SK-N-SH (cell line): ENCODE data around the gene TRH. TPM values are rescaled to one million over a fixed set of nuclear protein-coding genes. Genes with fewer than 3 reads are reported as not detected.

Experiments used
- CTCF ChIA-PET: fragments of 300-600, 350-600 bp; formaldehyde crosslinking; extraction: SDS; loops from one replicate; lab custom pipeline; 2021; lab: Yijun Ruan, JAX
- POLR2A ChIA-PET: fragments of 350-600 bp; sonication (Branson Sonifier 250); formaldehyde crosslinking; extraction: SDS; loops from one replicate; lab custom pipeline; 2020; ENCODE audit warnings: antibody characterized with exemption, inconsistent platforms; lab: Yijun Ruan, JAX
- DNase-seq: peaks from one replicate; pipeline ENCODE4 v3.0.0; 2012
- H2AFZ ChIP-seq: fragments of 200-600 bp; sonication (generic); 2 replicates; pipeline ENCODE4 v1.8.1; 2016; ENCODE audit warnings: antibody characterized with exemption, mild to moderate bottlenecking, low read depth
- H3F3A ChIP-seq: fragments of 200-600 bp; sonication (generic); replicated peaks from 2 replicates; pipeline ENCODE3; 2016; ENCODE audit warnings: antibody characterized with exemption, mild to moderate bottlenecking; ENCODE audit not compliant: insufficient read depth
- H3K27ac ChIP-seq, 2 experiments: fragments of 200-500 bp in 1 of 2; fragments of 200-600 bp in 1 of 2; sonication (Bioruptor generic) in 1 of 2; sonication (generic), shearing (Covaris generic) in 1 of 2; 2 replicates each; pipeline versions ENCODE4 v1.5.1 to v1.6.1; 2014 to 2016; ENCODE audit warnings: low read depth in 2 of 2, inconsistent platforms in 1 of 2, low read length in 1 of 2, mild to moderate bottlenecking in 1 of 2, mixed read lengths in 1 of 2
- H3K27me3 ChIP-seq: fragments of 200-600 bp; sonication (generic), shearing (Covaris generic); 2 replicates; pipeline ENCODE4 v1.6.1; 2016; ENCODE audit warnings: mixed run types; ENCODE audit not compliant: insufficient read depth
- H3K36me3 ChIP-seq, 2 experiments: fragments of 200-500 bp in 1 of 2; fragments of 200-600 bp in 1 of 2; sonication (Bioruptor generic) in 1 of 2; sonication (generic) in 1 of 2; replicated peaks in 1 of 2; 2 replicates each; pipeline versions ENCODE3 to v1.5.1; 2014 to 2016; ENCODE audit warnings: low read length in 1 of 2, mild to moderate bottlenecking in 1 of 2; ENCODE audit not compliant: insufficient read depth in 2 of 2, control insufficient read depth in 1 of 2
- H3K4me1 ChIP-seq, 2 experiments: fragments of 200-500 bp in 1 of 2; fragments of 200-600 bp in 1 of 2; sonication (Bioruptor generic) in 1 of 2; sonication (generic), shearing (Covaris generic) in 1 of 2; 2 replicates each; pipeline versions ENCODE4 v1.5.1 to v1.6.1; 2014 to 2016; ENCODE audit warnings: low read depth in 1 of 2, low read length in 1 of 2, mixed run types in 1 of 2; ENCODE audit not compliant: insufficient read depth in 2 of 2, control insufficient read depth in 1 of 2
- H3K4me2 ChIP-seq: fragments of 200-600 bp; sonication (generic), shearing (Covaris generic); 2 replicates; pipeline ENCODE4 v1.6.1; 2017; ENCODE audit warnings: mixed run types
- H3K4me3 ChIP-seq, 2 experiments: fragments of 200-500 bp in 1 of 2; fragments of 200-600 bp in 1 of 2; sonication (Bioruptor generic) in 1 of 2; sonication (generic), shearing (Covaris generic) in 1 of 2; 2 replicates each; pipeline versions ENCODE4 v1.5.1 to v1.8.1; 2014 to 2016; ENCODE audit warnings: low read depth in 2 of 2, inconsistent platforms in 1 of 2, low read length in 1 of 2, mild to moderate bottlenecking in 1 of 2, mixed read lengths in 1 of 2, moderate library complexity in 1 of 2
- H3K79me2 ChIP-seq: fragments of 200-600 bp; sonication (generic); 2 replicates; pipeline ENCODE4 v1.8.1; 2017; ENCODE audit warnings: mild to moderate bottlenecking; ENCODE audit not compliant: insufficient read depth
- H3K9ac ChIP-seq: fragments of 200-600 bp; sonication (generic); 2 replicates; pipeline ENCODE4 v1.6.1; 2017; ENCODE audit warnings: mixed run types
- H3K9me2 ChIP-seq: fragments of 200-600 bp; sonication (generic); 2 replicates; pipeline ENCODE4 v1.6.1; 2017; ENCODE audit warnings: mixed run types
- H3K9me3 ChIP-seq: fragments of 200-600 bp; sonication (generic); 2 replicates; pipeline ENCODE4 v1.6.1; 2017; ENCODE audit warnings: mixed run types, mild to moderate bottlenecking, moderate library complexity
- H4K20me1 ChIP-seq: fragments of 200-600 bp; sonication (generic); 2 replicates; pipeline ENCODE4 v1.6.1; 2017; ENCODE audit warnings: mild to moderate bottlenecking, mixed run types; ENCODE audit not compliant: insufficient read depth
- ELF1 ChIP-seq: IDR thresholded peaks from 2 replicates; pipeline ENCODE4 v1.4.0; 2012
- FOXJ3 ChIP-seq: sonication (generic); formaldehyde crosslinking; IDR thresholded peaks from 2 replicates; pipeline ENCODE4 v1.5.1; 2020; ENCODE audit warnings: mild to moderate bottlenecking, missing genetic modification reagents
- FOXM1 ChIP-seq: IDR thresholded peaks from 2 replicates; pipeline ENCODE4 v1.4.0; 2012; ENCODE audit warnings: low read depth, mild to moderate bottlenecking
- GATA2 ChIP-seq: sonication (generic); formaldehyde crosslinking; IDR thresholded peaks from 2 replicates; pipeline ENCODE4 v1.5.0; 2020; ENCODE audit warnings: mild to moderate bottlenecking, missing genetic modification reagents
- JUND ChIP-seq: IDR thresholded peaks from 2 replicates; pipeline ENCODE4 v1.4.0; 2012
- MXI1 ChIP-seq: IDR thresholded peaks from 2 replicates; pipeline ENCODE4 v1.6.1; 2012; ENCODE audit warnings: mild to moderate bottlenecking, low read depth, low read length, improper control_type of control experiment
- POLR2AphosphoS5 ChIP-seq: IDR thresholded peaks from 2 replicates; pipeline ENCODE4 v1.6.1; 2012; ENCODE audit warnings: low read depth, low read length
- RAD21 ChIP-seq: IDR thresholded peaks from 2 replicates; pipeline ENCODE4 v1.6.1; 2012; ENCODE audit warnings: mild to moderate bottlenecking, low read length
- RXRA ChIP-seq: IDR thresholded peaks from 2 replicates; pipeline ENCODE4 v1.4.0; 2012; ENCODE audit warnings: low read depth, mild to moderate bottlenecking, borderline replicate concordance
- SMC3 ChIP-seq: IDR thresholded peaks from 2 replicates; pipeline ENCODE4 v1.6.1; 2012; ENCODE audit warnings: low read depth, low read length, improper control_type of control experiment
- TCF12 ChIP-seq: IDR thresholded peaks from 2 replicates; pipeline ENCODE4 v1.4.0; 2012
- TEAD4 ChIP-seq: IDR thresholded peaks from 2 replicates; pipeline ENCODE4 v1.4.0; 2012; ENCODE audit warnings: mild to moderate bottlenecking, borderline replicate concordance; ENCODE audit not compliant: insufficient read depth
- WGBS: methylation state at CpG from one replicate; pipeline ENCODE4 v1.1.6; 2017; ENCODE audit warnings: low lambda C conversion rate; 5-methylcytosine and 5-hydroxymethylcytosine counted together
- polyA plus RNA-seq, 3 experiments: library from polyadenylated mRNA; depleted of rRNA; stranded (reverse); fragments of >200 nt; gene quantifications; 2 replicates each; pipeline ENCODE4 v1.2.3, GENCODE V29; 2012
- TF ChIP-seq, protein P1 (sequence below): fragments of 200-600 bp; sonication (generic); IDR thresholded peaks from 2 replicates; pipeline ENCODE4 v1.6.1; 2017; ENCODE audit warnings: antibody characterized with exemption, mild to moderate bottlenecking, moderate library complexity
- TF ChIP-seq, protein P2 (sequence below): fragments of 150-350 bp; IDR thresholded peaks from 2 replicates; pipeline ENCODE4 v1.6.1; 2017; ENCODE audit warnings: antibody characterized with exemption, low read length, low read depth, borderline replicate concordance
- TF ChIP-seq, protein P3 (sequence below): IDR thresholded peaks from 2 replicates; pipeline ENCODE4 v1.4.0; 2012; ENCODE audit warnings: low read depth, borderline replicate concordance
- TF ChIP-seq, protein P4 (sequence below): IDR thresholded peaks from 2 replicates; pipeline ENCODE4 v1.6.1; 2012; ENCODE audit warnings: mild to moderate bottlenecking, low read depth, low read length, moderate library complexity
- TF ChIP-seq, protein P5 (sequence below): IDR thresholded peaks from 2 replicates; pipeline ENCODE4; 2012
- TF ChIP-seq, protein P6 (sequence below): IDR thresholded peaks from 2 replicates; pipeline ENCODE4 v1.4.0; 2012; ENCODE audit warnings: low read depth, borderline replicate concordance

The TRH gene
- polyA plus RNA-seq, 1 of the 3 experiments (the other 2 are of a cell fraction), result not detected

DNA sequence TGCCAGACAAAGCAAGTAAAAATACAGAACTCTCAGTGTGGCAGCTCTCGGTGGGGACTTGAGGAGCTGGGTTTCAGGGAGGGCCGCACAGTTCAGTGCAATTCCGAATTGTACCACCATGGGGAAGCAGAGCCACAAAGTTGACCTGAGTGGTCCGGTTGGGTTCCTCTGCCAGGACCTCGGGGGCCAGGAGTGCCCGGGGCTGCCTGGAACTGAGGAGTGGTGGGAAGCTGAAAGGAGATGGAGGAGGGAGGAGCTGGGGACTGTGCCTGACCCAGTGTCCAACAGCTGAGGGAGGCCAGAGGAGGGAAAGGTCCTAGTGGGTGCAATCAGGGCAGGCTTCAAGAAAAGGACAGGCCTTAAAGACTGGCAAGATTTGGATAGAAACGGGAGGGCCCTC lies 32.2 kb upstream of the TRH start:
- Histone ChIP-seq H3K9me2 (no peaks in the 10 kb centered on the region), H3F3A (no peaks in the 10 kb centered on the region), H3K4me3 (peak overlapping the region in 1 of 2 experiments; percentile 30; a peak in 1 of 4 replicates), H3K27ac (no peak overlapping the region), H3K36me3 (no peaks in the 10 kb centered on the region), H2AFZ (no peak overlapping the region), H3K79me2 (no peaks in the 10 kb centered on the region), H3K4me2 (no peak overlapping the region), H4K20me1 (no peaks in the 10 kb centered on the region), H3K4me1 (no peaks in the 10 kb centered on the region), H3K9ac (no peak overlapping the region), H3K9me3 (no peaks in the 10 kb centered on the region), H3K27me3 (no peaks in the 10 kb centered on the region; the same call in 1 of the 2 replicates)
- TF ChIP-seq RAD21 (peak; percentile 92), SMC3 (peak; percentile 85), TEAD4 (no peak)
- TF ChIP-seq, protein P1, sequence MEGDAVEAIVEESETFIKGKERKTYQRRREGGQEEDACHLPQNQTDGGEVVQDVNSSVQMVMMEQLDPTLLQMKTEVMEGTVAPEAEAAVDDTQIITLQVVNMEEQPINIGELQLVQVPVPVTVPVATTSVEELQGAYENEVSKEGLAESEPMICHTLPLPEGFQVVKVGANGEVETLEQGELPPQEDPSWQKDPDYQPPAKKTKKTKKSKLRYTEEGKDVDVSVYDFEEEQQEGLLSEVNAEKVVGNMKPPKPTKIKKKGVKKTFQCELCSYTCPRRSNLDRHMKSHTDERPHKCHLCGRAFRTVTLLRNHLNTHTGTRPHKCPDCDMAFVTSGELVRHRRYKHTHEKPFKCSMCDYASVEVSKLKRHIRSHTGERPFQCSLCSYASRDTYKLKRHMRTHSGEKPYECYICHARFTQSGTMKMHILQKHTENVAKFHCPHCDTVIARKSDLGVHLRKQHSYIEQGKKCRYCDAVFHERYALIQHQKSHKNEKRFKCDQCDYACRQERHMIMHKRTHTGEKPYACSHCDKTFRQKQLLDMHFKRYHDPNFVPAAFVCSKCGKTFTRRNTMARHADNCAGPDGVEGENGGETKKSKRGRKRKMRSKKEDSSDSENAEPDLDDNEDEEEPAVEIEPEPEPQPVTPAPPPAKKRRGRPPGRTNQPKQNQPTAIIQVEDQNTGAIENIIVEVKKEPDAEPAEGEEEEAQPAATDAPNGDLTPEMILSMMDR, result peak; percentile 73
- TF ChIP-seq, protein P2, sequence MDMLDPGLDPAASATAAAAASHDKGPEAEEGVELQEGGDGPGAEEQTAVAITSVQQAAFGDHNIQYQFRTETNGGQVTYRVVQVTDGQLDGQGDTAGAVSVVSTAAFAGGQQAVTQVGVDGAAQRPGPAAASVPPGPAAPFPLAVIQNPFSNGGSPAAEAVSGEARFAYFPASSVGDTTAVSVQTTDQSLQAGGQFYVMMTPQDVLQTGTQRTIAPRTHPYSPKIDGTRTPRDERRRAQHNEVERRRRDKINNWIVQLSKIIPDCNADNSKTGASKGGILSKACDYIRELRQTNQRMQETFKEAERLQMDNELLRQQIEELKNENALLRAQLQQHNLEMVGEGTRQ, result no peak
- CTCF ChIA-PET, result interaction anchor here (0.5 to 11.8 kb wide), 67 partner anchors 8 to 758 kb away, joined by 3 to 146 read pairs (median 4); partner anchors contain the start of gene TRH
- WGBS, result 17% methylated on average over 6 of the region's 7 CpGs
- POLR2A ChIA-PET, result no interaction called here
- DNase-seq, result peak; percentile 86

DNA sequence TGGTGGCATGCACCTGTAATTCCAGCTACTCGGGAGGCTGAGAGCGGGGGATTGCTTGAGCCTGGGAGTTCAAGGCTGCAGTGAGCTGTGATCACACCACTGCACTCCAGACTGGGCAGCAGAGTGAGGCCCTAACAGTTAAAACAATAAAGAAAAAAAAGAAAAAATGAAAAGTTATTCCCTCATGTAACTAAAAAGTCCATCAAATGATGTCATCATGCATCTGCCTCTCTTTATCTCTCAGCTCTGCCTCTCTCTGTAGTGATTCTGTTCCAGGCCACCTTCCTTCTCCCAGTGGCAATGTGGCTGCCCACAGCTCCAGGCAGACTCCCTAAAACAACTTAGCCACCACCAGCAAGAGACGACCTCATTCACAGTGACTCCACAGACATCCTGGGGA lies 31.5 kb upstream of the TRH start:
- Histone ChIP-seq H2AFZ (no peak overlapping the region), H3K27ac (no peak overlapping the region), H3K4me1 (no peaks in the 10 kb centered on the region), H3K9ac (no peak overlapping the region), H3F3A (no peaks in the 10 kb centered on the region), H3K79me2 (no peaks in the 10 kb centered on the region), H3K9me3 (no peaks in the 10 kb centered on the region), H3K9me2 (no peaks in the 10 kb centered on the region), H3K36me3 (no peaks in the 10 kb centered on the region), H3K4me3 (no peak overlapping the region), H3K27me3 (no peaks in the 10 kb centered on the region; the same call in 1 of the 2 replicates), H3K4me2 (no peak overlapping the region), H4K20me1 (no peaks in the 10 kb centered on the region)
- POLR2A ChIA-PET, result no interaction called here
- WGBS, result 54% methylated on average over 3 of the region's 3 CpGs
- no peak for DNase-seq
- CTCF ChIA-PET, result interaction anchor here (0.6 to 11.8 kb wide), 50 partner anchors 9 to 594 kb away, joined by 3 to 146 read pairs (median 5); partner anchors contain the start of gene TRH
- no peak for TF ChIP-seq TEAD4
- TF ChIP-seq, protein P3, sequence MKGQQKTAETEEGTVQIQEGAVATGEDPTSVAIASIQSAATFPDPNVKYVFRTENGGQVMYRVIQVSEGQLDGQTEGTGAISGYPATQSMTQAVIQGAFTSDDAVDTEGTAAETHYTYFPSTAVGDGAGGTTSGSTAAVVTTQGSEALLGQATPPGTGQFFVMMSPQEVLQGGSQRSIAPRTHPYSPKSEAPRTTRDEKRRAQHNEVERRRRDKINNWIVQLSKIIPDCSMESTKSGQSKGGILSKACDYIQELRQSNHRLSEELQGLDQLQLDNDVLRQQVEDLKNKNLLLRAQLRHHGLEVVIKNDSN, result no peak
- no peak for TF ChIP-seq RAD21
- no peak for TF ChIP-seq FOXJ3 (CRISPR knock-in tag)
- TF ChIP-seq, protein P4, sequence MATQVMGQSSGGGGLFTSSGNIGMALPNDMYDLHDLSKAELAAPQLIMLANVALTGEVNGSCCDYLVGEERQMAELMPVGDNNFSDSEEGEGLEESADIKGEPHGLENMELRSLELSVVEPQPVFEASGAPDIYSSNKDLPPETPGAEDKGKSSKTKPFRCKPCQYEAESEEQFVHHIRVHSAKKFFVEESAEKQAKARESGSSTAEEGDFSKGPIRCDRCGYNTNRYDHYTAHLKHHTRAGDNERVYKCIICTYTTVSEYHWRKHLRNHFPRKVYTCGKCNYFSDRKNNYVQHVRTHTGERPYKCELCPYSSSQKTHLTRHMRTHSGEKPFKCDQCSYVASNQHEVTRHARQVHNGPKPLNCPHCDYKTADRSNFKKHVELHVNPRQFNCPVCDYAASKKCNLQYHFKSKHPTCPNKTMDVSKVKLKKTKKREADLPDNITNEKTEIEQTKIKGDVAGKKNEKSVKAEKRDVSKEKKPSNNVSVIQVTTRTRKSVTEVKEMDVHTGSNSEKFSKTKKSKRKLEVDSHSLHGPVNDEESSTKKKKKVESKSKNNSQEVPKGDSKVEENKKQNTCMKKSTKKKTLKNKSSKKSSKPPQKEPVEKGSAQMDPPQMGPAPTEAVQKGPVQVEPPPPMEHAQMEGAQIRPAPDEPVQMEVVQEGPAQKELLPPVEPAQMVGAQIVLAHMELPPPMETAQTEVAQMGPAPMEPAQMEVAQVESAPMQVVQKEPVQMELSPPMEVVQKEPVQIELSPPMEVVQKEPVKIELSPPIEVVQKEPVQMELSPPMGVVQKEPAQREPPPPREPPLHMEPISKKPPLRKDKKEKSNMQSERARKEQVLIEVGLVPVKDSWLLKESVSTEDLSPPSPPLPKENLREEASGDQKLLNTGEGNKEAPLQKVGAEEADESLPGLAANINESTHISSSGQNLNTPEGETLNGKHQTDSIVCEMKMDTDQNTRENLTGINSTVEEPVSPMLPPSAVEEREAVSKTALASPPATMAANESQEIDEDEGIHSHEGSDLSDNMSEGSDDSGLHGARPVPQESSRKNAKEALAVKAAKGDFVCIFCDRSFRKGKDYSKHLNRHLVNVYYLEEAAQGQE, result no peak
- TF ChIP-seq MXI1, result no peak
- TF ChIP-seq ELF1, result no peak
- TF ChIP-seq, protein P5, sequence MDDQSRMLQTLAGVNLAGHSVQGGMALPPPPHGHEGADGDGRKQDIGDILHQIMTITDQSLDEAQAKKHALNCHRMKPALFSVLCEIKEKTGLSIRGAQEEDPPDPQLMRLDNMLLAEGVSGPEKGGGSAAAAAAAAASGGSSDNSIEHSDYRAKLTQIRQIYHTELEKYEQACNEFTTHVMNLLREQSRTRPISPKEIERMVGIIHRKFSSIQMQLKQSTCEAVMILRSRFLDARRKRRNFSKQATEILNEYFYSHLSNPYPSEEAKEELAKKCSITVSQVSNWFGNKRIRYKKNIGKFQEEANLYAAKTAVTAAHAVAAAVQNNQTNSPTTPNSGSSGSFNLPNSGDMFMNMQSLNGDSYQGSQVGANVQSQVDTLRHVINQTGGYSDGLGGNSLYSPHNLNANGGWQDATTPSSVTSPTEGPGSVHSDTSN, result no peak
- no peak for TF ChIP-seq POLR2AphosphoS5
- TF ChIP-seq, protein P6, sequence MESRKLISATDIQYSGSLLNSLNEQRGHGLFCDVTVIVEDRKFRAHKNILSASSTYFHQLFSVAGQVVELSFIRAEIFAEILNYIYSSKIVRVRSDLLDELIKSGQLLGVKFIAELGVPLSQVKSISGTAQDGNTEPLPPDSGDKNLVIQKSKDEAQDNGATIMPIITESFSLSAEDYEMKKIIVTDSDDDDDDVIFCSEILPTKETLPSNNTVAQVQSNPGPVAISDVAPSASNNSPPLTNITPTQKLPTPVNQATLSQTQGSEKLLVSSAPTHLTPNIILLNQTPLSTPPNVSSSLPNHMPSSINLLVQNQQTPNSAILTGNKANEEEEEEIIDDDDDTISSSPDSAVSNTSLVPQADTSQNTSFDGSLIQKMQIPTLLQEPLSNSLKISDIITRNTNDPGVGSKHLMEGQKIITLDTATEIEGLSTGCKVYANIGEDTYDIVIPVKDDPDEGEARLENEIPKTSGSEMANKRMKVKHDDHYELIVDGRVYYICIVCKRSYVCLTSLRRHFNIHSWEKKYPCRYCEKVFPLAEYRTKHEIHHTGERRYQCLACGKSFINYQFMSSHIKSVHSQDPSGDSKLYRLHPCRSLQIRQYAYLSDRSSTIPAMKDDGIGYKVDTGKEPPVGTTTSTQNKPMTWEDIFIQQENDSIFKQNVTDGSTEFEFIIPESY, result no peak
- no peak for TF ChIP-seq TCF12
- TF ChIP-seq FOXM1, result no peak
- no peak for TF ChIP-seq RXRA
- no peak for TF ChIP-seq JUND
- no peak for TF ChIP-seq GATA2
